Astrocyte (in vitro differentiated cells and primary cell): ENCODE results near the gene NBPF3.
"Not testable (repeated sequence)": the region's sequence is repeated elsewhere in the genome, so short reads cannot be mapped to it uniquely, and the experiment has no call there.

Experiments
- CTCF ChIP-seq: IDR thresholded peaks from 2 replicates; pipeline ENCODE4 v1.5.1; 2011; ENCODE audit warnings: low read depth, mild to moderate bottlenecking, inconsistent platforms, low read length, moderate library complexity; ENCODE audit not compliant: insufficient read depth
- EZH2 ChIP-seq: IDR thresholded peaks from 2 replicates; pipeline ENCODE4 v1.6.1; 2012; ENCODE audit warnings: mild to moderate bottlenecking, low read length, inconsistent platforms; ENCODE audit not compliant: insufficient read depth

- TF ChIP-seq CTCF, EZH2: not testable (repeated sequence)
Observed at GRCh38 chr1:21446647-21447046, 6.7 kb downstream of the NBPF3 start.
